GM12878 (cell line): Measurements from ENCODE around the gene TIAM1. TPM values are rescaled to one million over a fixed set of nuclear protein-coding genes. Genes with fewer than 3 reads are reported as not detected.

Source experiments
- ATAC-seq: fragments of 200-7000 bp; cut with Tn5 transposase; 3 replicates; pipeline ENCODE4 v1.9.1; 2020; ENCODE audit warnings: mild to moderate bottlenecking, moderate library complexity
- BruUV-seq: library from RNA; stranded (reverse); fragments of 400-500 nt; replicated peaks from 2 replicates; lab custom pipeline; 2021; lab: Mats Ljungman, UMichigan
- CTCF ChIA-PET: fragments of 300-600 bp; sonication (Branson Sonifier 250); formaldehyde crosslinking; extraction: SDS; loops from one replicate; lab custom pipeline; 2021; ENCODE audit warnings: inconsistent platforms; lab: Yijun Ruan, JAX
- POLR2A ChIA-PET: fragments of 350-600 bp; formaldehyde crosslinking; extraction: SDS; loops from one replicate; lab custom pipeline; 2021; ENCODE audit warnings: inconsistent platforms; lab: Charles Lee
- RAD21 ChIA-PET: fragments of 300-600 bp; sonication (Branson Sonifier 250); formaldehyde crosslinking; loops from one replicate; lab custom pipeline; 2023; ENCODE audit warnings: antibody characterized with exemption; ENCODE audit not compliant: unreplicated experiment; lab: Charles Lee
- SMC1A ChIA-PET: fragments of 300-600 bp; sonication (Branson Sonifier 250); formaldehyde crosslinking; loops from one replicate; lab custom pipeline; 2023; ENCODE audit not compliant: unreplicated experiment, uncharacterized antibody; lab: Charles Lee
- DNase-seq: peaks from one replicate; pipeline ENCODE4 v3.0.0-alpha.2; 2011; ENCODE audit warnings: low read depth, low spot score
- FAIRE-seq: peaks from 3 replicates; lab custom pipeline; 2011; peaks lifted over from hg19 to GRCh38; lab: Jason Lieb, UNC
- H2AFZ ChIP-seq: 2 replicates; pipeline ENCODE4 v1.6.0; 2011; ENCODE audit warnings: low read depth, low read length, control low read depth; ENCODE audit not compliant: control insufficient read depth
- H3K27ac ChIP-seq: 2 replicates; pipeline ENCODE4 v1.5.1; 2011; ENCODE audit warnings: control low read depth; ENCODE audit not compliant: control insufficient read depth, insufficient read depth
- H3K27me3 ChIP-seq, 2 experiments: replicated peaks in 1 of 2; 2 replicates each; pipeline versions ENCODE4 v1.6.0 to v1.6.1; 2011; ENCODE audit warnings: low read length in 1 of 2; ENCODE audit not compliant: control insufficient read depth in 2 of 2, insufficient read depth in 2 of 2
- H3K36me3 ChIP-seq, 2 experiments: 2 replicates each; pipeline ENCODE4 v1.5.1; 2011; ENCODE audit warnings: low read length in 1 of 2; ENCODE audit not compliant: control insufficient read depth in 2 of 2, insufficient read depth in 2 of 2
- H3K4me1 ChIP-seq: 2 replicates; pipeline ENCODE4 v1.6.1; 2011; ENCODE audit warnings: mild to moderate bottlenecking, low read length, moderate library complexity, mixed read lengths; ENCODE audit not compliant: control insufficient read depth, insufficient read depth
- H3K4me2 ChIP-seq: 2 replicates; pipeline ENCODE4 v1.6.0; 2011; ENCODE audit warnings: control low read depth; ENCODE audit not compliant: control insufficient read depth, insufficient read depth
- H3K4me3 ChIP-seq: fragments of 200-600 bp; sonication (generic); 2 replicates; pipeline ENCODE4 v1.5.1; 2016
- H3K79me2 ChIP-seq: 2 replicates; pipeline ENCODE4 v1.6.0; 2011; ENCODE audit warnings: low read length; ENCODE audit not compliant: control insufficient read depth, insufficient read depth
- H3K9ac ChIP-seq: 2 replicates; pipeline ENCODE4 v1.8.0; 2011; ENCODE audit warnings: low read length, control low read depth, mixed read lengths; ENCODE audit not compliant: control insufficient read depth, insufficient read depth
- H3K9me3 ChIP-seq: replicated peaks from 3 replicates; pipeline ENCODE4 v1.5.1; 2011; ENCODE audit warnings: mild to moderate bottlenecking, low read length; ENCODE audit not compliant: control insufficient read depth, insufficient read depth
- H4K20me1 ChIP-seq: 2 replicates; pipeline ENCODE4 v1.6.0; 2011; ENCODE audit not compliant: control insufficient read depth, insufficient read depth
- BCL11A ChIP-seq: IDR thresholded peaks from 2 replicates; pipeline ENCODE4 v1.6.1; 2011; ENCODE audit warnings: low read depth, low read length
- FOXK2 ChIP-seq: fragments of 450-650 bp; IDR thresholded peaks from 2 replicates; pipeline ENCODE4 v1.6.1; 2017; ENCODE audit warnings: mild to moderate bottlenecking, moderate library complexity
- HSF1 ChIP-seq: fragments of 150-350 bp; IDR thresholded peaks from 2 replicates; pipeline ENCODE4 v1.6.1; 2014; ENCODE audit warnings: mild to moderate bottlenecking, low read depth, low read length
- SIX5 ChIP-seq: IDR thresholded peaks from 2 replicates; pipeline ENCODE4 v1.6.1; 2011; ENCODE audit warnings: mild to moderate bottlenecking, low read depth, low read length, moderate library complexity; ENCODE audit not compliant: severe bottlenecking
- TCF3 ChIP-seq: IDR thresholded peaks from 2 replicates; pipeline ENCODE4 v1.6.1; 2012; ENCODE audit warnings: low read depth, mild to moderate bottlenecking, low read length, borderline replicate concordance; ENCODE audit not compliant: insufficient read depth
- TCF7 ChIP-seq: IDR thresholded peaks from 2 replicates; pipeline ENCODE4 v1.6.1; 2014; ENCODE audit warnings: antibody characterized with exemption, borderline replicate concordance
- ZNF622 ChIP-seq: fragments of 450-650 bp; IDR thresholded peaks from 2 replicates; pipeline ENCODE4 v1.6.1; 2017; ENCODE audit warnings: mild to moderate bottlenecking, inconsistent platforms
- WGBS: methylation state at CpG from one replicate; pipeline ENCODE4 v1.1.6; 2016; ENCODE audit warnings: low lambda C conversion rate; ENCODE audit not compliant: insufficient replicate concordance, insufficient coverage; ENCODE audit errors: missing lambda C conversion rate; 5-methylcytosine and 5-hydroxymethylcytosine counted together
- in situ Hi-C: fragments of 300-500 bp; cut with MboI; formaldehyde crosslinking; loops from 9 replicates; pipeline ENCODE4 v1.14.3; 2018; ENCODE audit warnings: mixed read lengths
- intact Hi-C: fragments of 100-400 bp; cut with micrococcal nuclease; formaldehyde crosslinking; loops from one replicate; pipeline ENCODE4 v1.14.2; 2022; ENCODE audit not compliant: unreplicated experiment
- polyA plus RNA-seq, 11 experiments: library from polyadenylated mRNA; depleted of rRNA in 4 of 11; unstranded in 6 of 11; stranded (reverse) in 5 of 11; fragments of >200 nt; fragmentation: Nextera tagmentation in 4 of 11; fragmentation: Illumina TruSeq in 1 of 11; extraction: Ambion mirVana in 4 of 11; extraction: Trizol in 1 of 11; gene quantifications; 1 replicate in 1 of 11; 2 replicates in 10 of 11; pipeline versions ENCODE4 v1.2.1 to v1.2.3, GENCODE V29; 2011 to 2016; ENCODE audit warnings: inconsistent platforms in 2 of 11, missing spikeins in 2 of 11, low read depth in 1 of 11
- total RNA-seq, 4 experiments: library from RNA; depleted of rRNA in 3 of 4; stranded (reverse); fragments of >200 nt in 3 of 4; fragmentation: Illumina TruSeq in 1 of 4; extraction: Trizol in 1 of 4; gene quantifications; 2 replicates each; pipeline versions ENCODE4 v1.2.1 to v1.2.3, GENCODE V29; 2013 to 2021

Gene TIAM1
- total and polyA plus RNA-seq, 10 of the 15 experiments (the other 5 are each of a cell fraction or from before 2014, with no cell fraction given): 0.31 to 35.9 (median 0.78) TPM

GRCh38 chr21:31084689-31085088 lies 259.4 kb downstream of the TIAM1 start:
- Histone ChIP-seq H3K27me3 (no peaks in the 10 kb centered on the region), H3K36me3 (no peaks in the 10 kb centered on the region)
- TF ChIP-seq ZNF622 (no peak), FOXK2 (no peak), BCL11A (no peak), HSF1 (no peak), TCF3 (no peak), TCF7 (no peak), SIX5 (no peak)
- TF ChIP-seq, all 136 proteins: peak for 0
- H4K20me1 ChIP-seq: no peaks in the 10 kb centered on the region
- ChIA-PET SMC1A (interaction anchor here (0.7 to 1.5 kb wide), 2 partner anchors 518 to 857 kb away, joined by 3 read pairs; no protein-coding TSS in a partner anchor), RAD21 (interaction anchor here (0.9 kb wide), 1 partner anchor 579 kb away, joined by 3 read pairs; no protein-coding TSS in a partner anchor), CTCF (interaction anchor here (0.9 to 3.7 kb wide), 2 partner anchors 13 to 579 kb away, joined by 3 to 14 read pairs; no protein-coding TSS in a partner anchor), POLR2A (no interaction called here)
- no peak overlapping the region for H3K27ac ChIP-seq
- H3K4me1 ChIP-seq: no peaks in the 10 kb centered on the region
- no peaks in the 10 kb centered on the region for H3K9me3 ChIP-seq
- H3K79me2 ChIP-seq: no peaks in the 10 kb centered on the region
- H2AFZ ChIP-seq: no peak overlapping the region
- H3K4me3 ChIP-seq: no peak overlapping the region
- in situ Hi-C loops: loop anchor here (5.0 to 10.0 kb wide), 3 partner anchors 247 to 1040 kb away; partner anchors contain the start of gene KRTAP27-1
- no TSS peak for BruUV-seq
- DNase-seq: no peak
- no peak overlapping the region for H3K9ac ChIP-seq
- H3K4me2 ChIP-seq: no peak overlapping the region
- intact Hi-C loops: loop anchor here (10.0 kb wide), 1 partner anchor 650 kb away; the partner anchor contains the start of gene KRTAP13-4
- FAIRE-seq: no peak
- WGBS: 60% methylated on average over 6 of the region's 6 CpGs
- ATAC-seq: no peak
